Measurements from ENCODE around the gene LDHAL6B. TPM values are rescaled to one million over a fixed set of nuclear protein-coding genes. Genes with fewer than 3 reads are reported as not detected.

Gene LDHAL6B
- total RNA-seq, 1 donor from 2014 or later, result not detected

DNA sequence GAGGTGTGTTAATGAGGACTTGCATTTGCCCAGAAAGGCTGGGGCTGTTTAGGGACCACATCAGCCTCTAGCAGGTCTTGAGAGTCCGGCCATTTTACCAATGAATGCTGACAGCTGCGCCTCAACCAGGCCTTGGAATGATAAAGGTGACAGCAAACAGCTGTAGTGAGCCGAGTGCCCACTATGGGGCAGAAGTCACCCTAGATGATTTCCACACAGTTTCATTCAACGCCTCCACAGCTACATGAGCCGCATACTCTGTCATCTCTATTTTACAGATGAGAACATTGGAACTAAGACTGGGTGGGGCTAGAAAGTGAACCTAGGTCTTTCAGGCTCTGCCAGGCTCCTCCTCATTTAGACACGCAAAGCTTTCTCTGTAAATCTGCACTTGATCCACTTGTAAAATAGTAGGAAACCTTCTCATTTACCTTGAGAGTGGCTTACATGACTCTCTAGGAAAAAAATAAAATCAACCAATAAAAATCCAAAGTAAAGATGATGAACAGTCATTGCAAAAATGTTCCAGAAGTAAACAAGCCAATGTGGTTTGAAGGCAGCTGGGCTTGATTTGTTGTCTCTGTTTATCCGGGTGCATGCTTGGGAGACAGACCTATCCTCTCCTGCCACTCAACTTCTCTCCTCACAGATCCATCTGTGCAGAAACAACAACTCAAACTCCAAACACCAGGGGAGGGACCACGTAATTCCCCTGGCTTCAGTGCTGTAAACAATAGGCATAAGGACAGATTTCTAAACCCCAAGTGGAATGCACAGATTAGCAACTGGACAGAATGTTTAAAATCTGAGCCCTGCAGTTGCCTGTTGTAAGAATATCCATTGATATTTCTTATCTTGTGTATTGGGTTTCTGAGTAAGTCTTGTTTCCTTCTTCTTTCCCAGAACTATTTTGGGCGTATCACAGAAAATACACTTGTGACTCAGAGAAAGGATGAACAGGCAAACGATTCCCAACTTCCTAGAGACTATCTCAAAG lies 31.5 kb upstream of the LDHAL6B start:
- ATAC-seq (peak; percentile 58), DNase-seq (ENCODE audit: low spot score) (no peak)
- intact Hi-C loops (cut with DNase I), result no loop called here

DNA sequence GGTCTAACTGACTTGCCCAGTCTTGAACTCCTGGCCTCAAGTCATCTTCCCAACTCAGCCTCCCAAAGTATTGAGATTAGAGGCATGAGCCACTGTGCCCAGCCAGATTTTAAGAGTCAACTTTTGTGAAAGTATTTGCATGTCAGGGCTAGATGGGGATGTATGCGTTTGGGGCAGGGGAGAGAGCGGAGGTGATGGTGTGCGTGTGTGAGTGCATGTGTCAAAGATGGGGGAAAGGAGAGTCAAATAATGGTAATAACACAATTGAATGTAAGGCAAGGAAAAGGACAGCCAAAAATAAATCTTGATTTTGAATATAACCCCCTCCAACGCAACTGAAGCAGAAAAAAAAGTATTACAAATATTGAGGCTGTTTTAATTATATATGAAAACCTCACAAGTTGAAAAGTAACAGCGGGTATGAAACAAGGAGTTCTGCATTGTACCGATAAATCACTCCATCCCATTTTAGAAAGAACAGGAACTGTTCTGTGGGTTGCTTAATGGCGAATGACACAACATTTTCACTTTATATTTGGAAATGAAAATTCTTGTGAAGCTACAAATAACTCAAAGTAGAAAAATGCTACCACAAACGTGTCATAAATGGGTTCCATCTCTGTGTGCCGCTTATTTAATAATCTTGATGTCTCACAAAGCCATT lies 29.9 kb upstream of the LDHAL6B start:
- no peak for ATAC-seq
- DNase-seq (ENCODE audit: low spot score), result no peak
- intact Hi-C loops (cut with DNase I), result no loop called here

DNA sequence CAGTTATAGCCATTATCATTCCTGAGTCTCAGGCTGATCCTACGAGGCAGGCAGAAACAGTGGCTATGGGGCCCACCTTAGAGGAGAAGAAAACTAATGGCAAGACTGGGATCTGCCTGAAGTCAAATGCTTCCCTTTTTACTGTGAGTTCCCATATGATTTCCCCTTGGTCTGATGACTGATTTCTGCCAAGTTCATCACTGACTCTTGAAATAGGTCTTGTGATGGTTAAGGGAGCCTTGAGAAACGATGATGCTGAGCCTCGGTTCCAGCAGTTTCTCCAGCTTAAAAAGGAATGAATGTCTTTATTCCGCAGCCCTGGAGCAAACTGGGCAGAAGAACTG lies 29.4 kb upstream of the LDHAL6B start:
- peak; percentile 42 for ATAC-seq
- intact Hi-C loops (cut with DNase I), result no loop called here
- DNase-seq (ENCODE audit: low spot score), result no peak

DNA sequence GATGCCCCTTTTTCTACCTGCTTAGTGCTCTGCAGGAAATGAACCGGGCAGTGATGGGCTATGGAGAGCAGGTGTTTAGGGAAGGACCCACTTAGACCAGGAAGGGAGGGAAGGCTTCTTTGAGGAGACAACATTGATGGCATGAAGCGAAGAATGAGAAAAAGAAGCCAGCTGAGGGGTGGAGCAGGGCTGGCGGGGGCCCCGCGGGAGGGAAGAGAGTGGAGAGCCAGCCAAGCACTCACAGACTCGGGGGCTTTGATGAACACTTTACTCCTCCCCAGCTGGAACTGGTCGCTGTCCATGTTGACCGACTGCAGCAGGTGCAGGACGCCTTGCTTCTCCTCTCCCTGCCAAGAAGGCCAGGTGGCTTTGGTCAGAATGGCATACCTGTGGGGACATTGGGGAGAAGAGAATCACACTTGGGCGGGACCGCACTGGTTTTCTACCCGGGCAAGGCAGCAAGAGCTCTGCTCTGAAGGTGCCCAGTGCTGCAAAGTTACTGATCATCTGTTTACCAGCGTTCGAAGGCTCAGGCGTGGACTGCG lies 28.4 kb upstream of the LDHAL6B start:
- intact Hi-C loops (cut with DNase I), result no loop called here

DNA sequence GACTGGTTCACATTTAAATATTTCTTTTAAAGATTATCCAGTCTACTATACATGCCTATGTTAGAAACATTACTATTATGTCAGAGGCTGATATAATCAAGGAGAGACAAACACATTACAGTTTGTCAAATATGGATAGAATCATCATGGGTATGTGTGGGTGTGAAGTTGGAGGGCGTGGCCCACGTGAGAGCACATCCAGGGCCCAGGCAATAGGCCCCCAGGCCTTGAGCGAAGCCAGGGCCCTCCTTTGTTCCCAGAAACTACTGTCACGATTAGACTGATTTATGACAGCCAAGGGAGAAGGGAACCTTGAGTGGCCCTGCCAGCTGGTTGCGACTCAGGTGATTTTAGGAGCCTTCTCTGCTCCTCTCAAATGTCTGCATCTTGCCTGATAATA lies 26.9 kb upstream of the LDHAL6B start:
- intact Hi-C loops (cut with DNase I), result no loop called here
- DNase-seq (ENCODE audit: low spot score), result no peak
- no peak for ATAC-seq

More for the DNA sequence above, 28.4 kb upstream of the LDHAL6B start:
- DNase-seq (ENCODE audit: low spot score) (no peak), ATAC-seq (no peak)

DNA sequence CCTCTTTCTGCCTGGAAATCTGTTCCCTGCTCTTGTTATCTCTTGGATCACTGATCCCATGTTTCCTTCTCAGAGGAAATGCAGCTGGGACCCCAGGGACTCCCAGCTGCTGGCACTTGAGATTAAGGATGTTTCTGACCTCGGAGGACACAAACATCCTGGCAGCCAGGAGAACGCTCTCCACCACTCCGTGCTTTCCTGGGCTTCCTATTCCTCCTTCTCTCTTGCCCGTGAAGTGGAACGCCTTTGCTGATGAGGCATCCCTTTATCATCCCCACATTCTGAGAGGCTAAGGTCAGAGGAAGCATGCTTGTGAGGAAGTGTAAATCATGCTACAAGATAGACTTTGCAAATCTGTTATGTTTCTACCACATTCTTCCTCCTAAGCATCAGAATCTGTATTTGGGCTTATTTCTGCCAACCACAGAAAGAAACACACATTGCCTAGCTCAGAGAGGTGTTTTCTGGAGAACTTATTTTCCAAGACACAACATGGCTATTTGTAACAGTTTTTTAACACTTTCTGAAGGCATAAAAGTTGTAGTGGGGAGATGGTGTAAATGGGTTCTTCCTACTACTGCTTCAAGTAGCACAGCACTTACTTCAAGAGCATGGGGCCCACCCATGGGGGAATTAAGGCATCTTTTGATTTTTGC lies 25.6 kb upstream of the LDHAL6B start:
- intact Hi-C loops (cut with DNase I), result no loop called here
- ATAC-seq (no peak), DNase-seq (ENCODE audit: low spot score) (no peak)

DNA sequence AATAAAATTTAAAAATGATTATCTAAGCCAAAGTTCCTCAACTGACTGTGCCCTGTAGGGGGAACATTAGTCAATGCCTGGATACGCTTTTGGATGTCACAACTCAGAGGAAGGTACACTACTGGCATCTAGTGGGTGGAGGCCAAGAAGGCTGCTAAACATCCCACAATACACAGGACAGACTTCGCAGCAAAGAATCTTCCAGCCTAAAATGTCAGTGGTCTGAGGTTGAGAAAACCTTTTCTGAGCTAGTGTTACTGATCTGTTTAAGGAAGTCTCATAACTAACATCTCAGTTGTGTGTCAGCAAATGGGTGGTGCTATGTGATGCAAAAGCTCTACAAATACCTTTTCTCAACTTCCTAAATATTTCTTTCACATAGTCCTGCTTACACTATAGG lies 20.9 kb upstream of the LDHAL6B start:
- ATAC-seq (no peak), DNase-seq (ENCODE audit: low spot score) (no peak)
- intact Hi-C loops (cut with DNase I), result no loop called here

DNA sequence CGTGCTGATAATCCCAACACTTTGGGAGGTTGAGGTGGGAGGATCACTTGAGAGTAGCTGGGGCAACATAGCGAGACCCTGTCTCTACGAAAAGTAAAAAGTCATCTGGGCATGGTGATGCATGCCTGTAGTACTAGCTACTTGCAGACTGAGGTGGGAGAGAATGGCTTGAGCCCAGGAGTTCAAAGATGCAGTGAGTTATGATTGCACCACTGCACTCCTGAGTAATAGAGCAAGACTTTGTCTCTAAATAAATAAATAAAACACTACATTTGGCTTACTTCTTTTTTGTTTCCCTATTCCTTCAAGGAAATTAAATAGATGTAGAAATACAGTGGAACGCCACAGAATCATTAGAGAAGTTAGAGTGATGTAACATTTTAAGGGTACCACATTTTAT lies 20.1 kb upstream of the LDHAL6B start:
- DNase-seq (ENCODE audit: low spot score) (no peak), ATAC-seq (no peak)
- intact Hi-C loops (cut with DNase I), result no loop called here

DNA sequence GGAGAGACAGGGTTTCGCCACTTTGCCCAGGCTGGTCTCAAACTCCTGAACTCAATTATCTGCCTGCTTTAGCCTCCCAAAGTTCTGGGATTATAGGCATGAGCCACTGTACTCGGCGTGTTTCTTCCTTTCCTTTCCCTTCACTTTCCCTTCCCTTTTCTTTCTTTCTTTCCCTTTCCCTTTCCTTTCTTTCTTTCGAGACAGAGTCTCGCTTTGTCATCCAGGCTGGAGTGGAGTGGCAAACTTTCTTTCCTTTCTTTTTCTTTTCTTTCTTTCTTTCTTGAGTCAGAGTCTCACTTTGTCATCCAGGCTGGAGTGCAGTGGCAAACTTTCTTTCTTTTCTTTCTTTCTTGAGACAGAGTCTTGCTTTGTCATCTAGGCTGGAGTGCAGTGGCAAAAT lies 17.4 kb upstream of the LDHAL6B start:
- DNase-seq (ENCODE audit: low spot score) (no peak), ATAC-seq (no peak)
- intact Hi-C loops (cut with DNase I), result no loop called here

DNA sequence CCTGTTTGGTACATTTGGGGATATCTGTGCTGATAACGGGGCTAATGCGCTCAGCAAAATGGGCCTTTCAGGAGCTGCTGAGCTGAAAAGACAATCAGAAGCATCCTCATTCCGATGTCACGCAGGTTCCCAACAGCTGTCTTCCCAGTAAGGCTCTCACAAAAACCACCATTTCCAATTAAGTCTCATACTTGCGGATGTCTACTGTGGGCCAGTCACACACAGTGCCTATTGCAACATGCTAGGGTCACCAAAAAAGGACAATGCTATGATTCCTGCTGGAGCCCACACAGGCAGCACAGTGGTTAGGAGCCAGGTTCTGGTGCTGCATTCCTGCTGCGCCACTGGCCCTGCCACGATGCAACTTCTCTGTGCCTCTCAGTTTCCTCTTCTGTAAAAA lies 16.4 kb upstream of the LDHAL6B start:
- DNase-seq (ENCODE audit: low spot score) (no peak), ATAC-seq (no peak)
- intact Hi-C loops (cut with DNase I), result no loop called here

DNA sequence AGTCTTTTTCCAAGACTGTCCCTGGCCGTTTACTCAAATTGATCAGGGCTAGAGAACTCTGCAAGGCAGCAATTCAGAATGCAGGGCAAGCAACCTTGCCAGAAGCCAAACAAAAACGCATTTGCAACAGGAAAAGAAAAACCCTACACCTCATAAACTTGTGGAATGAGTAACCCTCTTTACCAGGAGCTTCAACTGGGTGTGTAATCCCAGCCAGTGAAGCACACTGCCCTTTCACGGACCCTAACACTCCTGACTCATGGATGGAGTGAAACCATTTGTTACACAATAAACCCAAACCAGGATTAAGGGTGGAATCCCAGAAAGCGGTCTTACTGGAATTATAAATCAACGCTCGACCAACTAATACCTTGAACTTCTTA lies 14.8 kb upstream of the LDHAL6B start:
- DNase-seq (ENCODE audit: low spot score), result no peak
- intact Hi-C loops (cut with DNase I), result no loop called here
- no peak for ATAC-seq

DNA sequence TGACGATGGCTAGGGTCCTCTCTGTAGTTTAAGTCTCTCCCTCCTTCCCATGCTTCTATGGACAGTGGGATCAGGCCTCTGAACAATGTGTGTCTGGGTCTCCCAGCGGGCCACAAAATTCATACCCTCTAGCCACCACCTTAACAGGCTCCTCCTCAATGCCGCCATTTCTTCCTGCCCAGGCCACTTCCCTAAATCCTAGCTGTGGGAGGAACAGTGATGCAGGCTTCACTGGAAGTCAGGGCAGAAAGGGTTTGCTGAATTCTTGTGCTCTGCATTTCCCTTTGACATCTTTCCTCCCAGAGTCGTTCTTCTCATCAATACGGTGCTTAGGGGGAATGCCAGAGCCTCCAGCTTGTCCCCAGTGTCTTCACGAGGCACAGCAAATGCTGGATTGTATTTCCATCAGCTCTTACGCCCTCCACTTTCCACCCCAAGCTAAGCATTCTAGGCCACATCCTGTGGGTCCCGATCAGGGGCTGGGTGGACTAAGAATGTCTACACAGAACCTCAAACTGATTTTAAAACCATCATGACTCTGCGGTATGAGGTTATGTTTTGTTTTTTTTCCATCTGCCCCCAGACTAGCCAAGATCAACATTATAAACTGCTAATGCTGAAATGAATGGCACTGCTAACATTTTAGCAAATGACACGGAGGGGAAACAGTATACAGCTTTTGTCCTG lies 11.9 kb upstream of the LDHAL6B start:
- DNase-seq (ENCODE audit: low spot score), result no peak
- ATAC-seq, result no peak
- intact Hi-C loops (cut with DNase I), result no loop called here

DNA sequence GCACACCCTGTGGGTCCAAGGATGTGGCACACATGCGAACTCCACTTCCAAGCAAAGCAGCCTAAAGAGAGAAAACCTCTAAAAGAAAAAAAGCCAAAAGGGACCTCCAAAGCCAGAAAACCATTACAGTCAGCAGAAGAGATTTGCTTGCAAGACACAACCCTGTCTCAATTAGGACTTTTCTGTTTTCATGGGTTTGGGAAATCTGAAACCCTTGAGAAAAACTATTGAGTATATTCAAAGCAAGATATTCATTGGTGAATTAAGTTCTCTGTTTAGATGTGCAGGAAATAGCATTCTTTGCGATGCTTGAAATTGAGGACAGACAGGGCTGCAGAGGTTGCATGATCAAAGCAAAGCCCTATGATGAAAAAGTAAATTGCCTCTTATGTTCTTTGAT lies 10.2 kb upstream of the LDHAL6B start:
- intact Hi-C loops (cut with DNase I), result no loop called here
- ATAC-seq, result no peak
- no peak for DNase-seq (ENCODE audit: low spot score)

DNA sequence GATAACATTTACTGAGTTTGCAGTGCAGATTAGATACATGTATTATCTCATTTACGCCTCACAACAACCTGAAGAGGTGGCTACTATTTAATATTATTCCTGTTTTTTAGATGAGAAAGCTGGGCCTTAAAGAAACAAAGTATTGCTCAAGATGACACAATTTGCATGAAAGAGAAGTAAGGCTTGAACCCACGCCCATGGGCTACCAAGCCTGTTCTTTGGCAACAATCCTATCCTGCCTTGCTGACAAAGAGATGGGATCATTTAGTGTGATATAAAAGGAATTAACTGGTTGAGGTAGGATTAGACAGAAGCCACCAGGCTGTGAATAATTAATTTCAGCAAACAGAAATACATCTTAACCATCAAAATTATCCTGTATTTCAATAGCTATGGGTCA lies 9.2 kb upstream of the LDHAL6B start:
- intact Hi-C loops (cut with DNase I), result no loop called here
- ATAC-seq (no peak), DNase-seq (ENCODE audit: low spot score) (no peak)

DNA sequence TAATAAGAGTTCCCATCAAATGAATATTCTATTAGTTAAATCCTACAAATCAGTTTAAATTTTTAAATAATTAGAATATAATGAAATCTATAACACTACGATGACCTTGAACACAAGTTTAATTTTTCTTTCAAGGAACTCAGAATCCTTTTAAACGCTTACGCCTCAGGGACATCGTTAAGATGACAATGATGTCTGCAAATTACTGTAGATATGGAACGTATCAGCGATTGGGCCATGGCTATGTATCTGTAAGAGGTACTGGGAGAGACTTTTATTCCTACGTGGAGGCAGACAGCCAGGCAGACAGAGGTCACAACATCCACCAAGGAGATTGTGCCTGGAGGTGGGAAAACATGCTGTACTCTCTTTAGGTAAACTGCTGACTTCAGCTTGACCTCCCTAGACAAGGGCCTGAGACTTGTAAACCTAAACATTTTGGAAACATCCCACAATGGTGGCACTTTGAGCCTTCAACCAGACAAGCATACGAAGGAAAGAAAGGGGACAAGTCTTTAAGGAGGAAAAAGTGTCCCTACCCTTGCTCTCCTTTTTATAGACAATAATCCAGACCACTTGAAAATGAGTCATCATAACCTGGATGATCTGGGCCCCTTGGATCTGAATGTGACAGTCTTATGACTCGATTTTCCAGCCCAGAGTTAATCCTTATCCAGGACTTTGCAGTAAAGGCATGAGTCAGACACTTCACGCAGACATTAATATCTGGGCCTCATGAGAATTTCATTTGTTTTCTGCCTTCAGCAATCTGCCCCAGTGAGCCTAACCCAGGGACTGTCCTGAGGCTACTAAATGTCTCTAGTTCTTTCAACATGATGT lies 6.8 kb upstream of the LDHAL6B start:
- peak; percentile 74 for ATAC-seq
- intact Hi-C loops (cut with DNase I), result no loop called here
- DNase-seq (ENCODE audit: low spot score), result no peak

DNA sequence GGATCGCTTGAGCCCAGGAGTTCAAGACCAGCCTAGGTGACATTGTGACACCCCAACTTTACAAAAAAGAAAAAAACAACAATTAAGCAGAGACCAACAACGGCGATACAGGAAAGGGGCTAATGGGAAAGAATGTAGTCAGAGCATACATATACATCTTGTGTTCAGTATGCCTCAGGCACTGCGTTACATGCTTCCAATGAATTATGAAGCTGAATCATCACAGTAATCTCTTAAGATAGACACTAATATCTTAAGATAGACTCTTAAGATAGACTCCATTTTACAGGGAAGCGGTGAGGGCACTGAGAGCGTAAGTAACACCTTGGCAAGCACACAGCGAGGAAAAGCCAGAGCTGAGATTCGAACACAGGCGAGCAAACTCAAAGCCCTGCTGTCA lies 6.1 kb upstream of the LDHAL6B start:
- intact Hi-C loops (cut with DNase I), result no loop called here
- ATAC-seq, result no peak
- DNase-seq (ENCODE audit: low spot score), result no peak

DNA sequence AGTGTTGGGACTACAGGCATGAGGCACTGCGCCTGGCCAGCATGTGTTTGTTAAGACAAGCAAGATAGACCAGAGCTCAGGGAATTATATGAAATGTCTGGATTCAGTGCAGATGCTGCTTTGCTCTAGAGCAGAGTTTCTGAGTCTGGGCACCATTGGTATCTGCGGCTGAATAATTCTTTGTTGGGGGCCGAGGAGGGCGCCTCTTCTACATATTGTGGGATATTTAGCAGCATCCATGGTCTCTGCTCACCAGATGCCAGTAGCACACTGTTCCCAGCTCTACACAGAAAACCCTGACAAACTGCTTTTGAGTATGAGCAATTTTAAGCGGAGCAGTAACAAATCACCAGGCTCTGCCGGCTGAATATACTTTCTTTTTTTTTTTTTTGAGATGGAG lies 3.6 kb upstream of the LDHAL6B start:
- intact Hi-C loops (cut with DNase I), result no loop called here
- ATAC-seq, result no peak
- no peak for DNase-seq (ENCODE audit: low spot score)

DNA sequence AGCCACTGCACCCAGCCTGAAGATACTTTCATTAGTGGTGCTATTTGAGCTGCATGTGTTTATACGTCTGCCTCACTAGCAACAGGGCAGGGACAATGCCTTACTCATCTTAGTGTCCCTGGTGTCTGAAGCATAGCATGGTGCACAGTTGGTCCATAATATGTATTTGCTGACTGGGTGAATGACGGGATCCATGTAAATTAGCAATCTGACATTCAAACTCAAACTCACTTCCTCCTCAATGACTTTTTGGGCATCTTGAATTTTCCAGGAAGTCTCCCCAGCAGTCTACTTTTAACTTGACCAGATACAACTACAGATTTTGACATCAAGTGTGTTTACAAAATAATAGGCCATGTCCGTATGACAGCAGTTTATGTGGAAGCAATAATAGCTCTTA lies 3.0 kb upstream of the LDHAL6B start:
- intact Hi-C loops (cut with DNase I), result no loop called here

More for the DNA sequence above, 3.0 kb upstream of the LDHAL6B start:
- ATAC-seq (no peak), DNase-seq (ENCODE audit: low spot score) (no peak)
